ENCODE data around the gene DOLPP1. TPM values are rescaled to one million over a fixed set of nuclear protein-coding genes. Genes with fewer than 3 reads are reported as not detected.

The DOLPP1 gene
- polyA plus RNA-seq, 3 donors, result 5.4 to 6.6 (median 5.9) TPM

DNA sequence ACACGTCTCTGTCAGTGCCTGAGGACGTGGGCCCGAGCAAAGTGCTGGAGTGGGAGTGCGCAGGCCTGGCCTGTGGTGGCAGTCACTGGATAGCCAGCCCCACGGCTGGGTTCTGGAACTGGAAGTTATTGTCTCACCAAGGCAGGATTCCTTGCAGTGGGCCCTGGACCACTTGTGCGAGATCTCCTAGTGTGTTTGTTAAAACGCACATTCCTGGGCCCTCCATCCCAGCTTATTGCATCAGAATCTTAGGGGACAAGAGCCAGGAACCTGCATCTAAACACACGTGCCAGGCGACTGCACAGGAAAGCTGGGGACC is 57.2 kb downstream of the DOLPP1 start:
- intact Hi-C loops (cut with micrococcal nuclease), result loop anchor here (5.0 to 10.0 kb wide), 3 partner anchors 39 to 647 kb away; partner anchors contain the start of gene IER5L (in 1 of the 2)

DNA sequence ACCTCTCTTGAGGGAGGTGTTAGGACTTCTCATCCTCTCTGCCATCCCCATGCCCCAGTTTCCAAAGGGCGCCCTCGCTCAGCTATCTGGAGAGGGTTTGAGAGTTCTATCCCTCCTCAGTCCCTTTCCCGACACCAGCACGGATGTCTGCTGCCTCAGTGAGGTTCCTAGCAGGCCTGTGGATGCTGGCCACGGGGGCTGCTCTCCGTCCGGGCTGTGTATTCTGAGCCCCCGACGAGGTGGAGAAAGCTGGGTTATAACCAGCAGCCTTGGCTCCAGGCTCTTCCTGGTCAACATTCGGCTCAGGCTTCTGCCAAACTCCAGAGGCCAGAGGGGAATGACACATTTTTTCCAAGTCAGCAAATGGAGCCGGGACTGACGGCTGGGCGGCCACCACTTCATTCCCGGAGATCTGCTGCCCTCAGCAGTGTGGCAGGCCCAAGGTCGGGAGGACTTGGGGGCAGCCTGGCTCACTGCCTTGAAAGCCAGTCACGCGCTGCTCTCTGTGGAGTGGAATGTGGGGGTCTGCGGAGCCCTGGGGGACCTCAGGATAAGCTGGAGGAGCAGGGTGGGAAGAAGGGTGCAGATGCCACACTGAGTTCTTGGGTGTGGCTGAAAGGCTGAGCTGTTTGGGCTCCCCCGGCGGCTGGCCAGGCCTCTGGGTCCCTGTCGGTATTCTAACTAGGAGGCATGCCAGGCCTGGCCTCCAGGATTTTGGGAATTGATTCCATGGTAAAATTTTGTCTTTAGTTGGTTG is 57.7 kb downstream of the DOLPP1 start:
- Histone ChIP-seq H3K27ac (ENCODE audit: low read depth in 1 of 2, low read length in 2 of 2) (peak overlapping the region in 1 of 2 donors; percentile 99), H3K4me2 (replicated peaks; ENCODE audit: extremely low read depth, low read length, poor library complexity, severe bottlenecking) (peak overlapping the region; percentile 77), H3K9me3 (replicated peaks in 1 of 2; ENCODE audit: control insufficient read depth in 1 of 2, insufficient read depth in 1 of 2, low read length in 2 of 2) (no peaks in the 10 kb centered on the region), H3K4me3 (replicated peaks in 1 of 3; ENCODE audit: low read depth in 2 of 3, low read length in 3 of 3) (no peak overlapping the region), H2AFZ (ENCODE audit: insufficient read depth, low read depth, low read length, poor library complexity, severe bottlenecking) (peak overlapping the region; percentile 50), H3K27me3 (ENCODE audit: control insufficient read depth in 2 of 2, insufficient read depth in 2 of 2, low read length in 2 of 2) (no peaks in the 10 kb centered on the region), H3K79me2 (ENCODE audit: insufficient read depth, low read length) (peaks cover 17% of the 10 kb centered on the region), H4K20me1 (ENCODE audit: insufficient read depth, low read length) (peaks cover 6% of the 10 kb centered on the region), H3K9ac (ENCODE audit: insufficient read depth, low read length, poor library complexity, severe bottlenecking) (no peak overlapping the region), H3K4me1 (ENCODE audit: control insufficient read depth in 1 of 2, insufficient read depth in 2 of 2, low read length in 2 of 2) (peaks cover 37 to 47% of the 10 kb centered on the region in 2 donors), H3K36me3 (replicated peaks in 1 of 2; ENCODE audit: control insufficient read depth in 1 of 2, insufficient read depth in 2 of 2, low read length in 2 of 2) (peaks cover 51 to 62% of the 10 kb centered on the region in 2 donors)
- H3K27ac Mint-ChIP-seq, result peak overlapping the region; percentile 83 to 98 (median 97)
- no peak for DNase-seq
- peaks cover 48 to 72% of the 10 kb centered on the region in 2 donors for H3K36me3 Mint-ChIP-seq
- 84% methylated on average over 16 of the region's 21 CpGs for WGBS (ENCODE audit: insufficient coverage)
- TF ChIP-seq, protein P1, sequence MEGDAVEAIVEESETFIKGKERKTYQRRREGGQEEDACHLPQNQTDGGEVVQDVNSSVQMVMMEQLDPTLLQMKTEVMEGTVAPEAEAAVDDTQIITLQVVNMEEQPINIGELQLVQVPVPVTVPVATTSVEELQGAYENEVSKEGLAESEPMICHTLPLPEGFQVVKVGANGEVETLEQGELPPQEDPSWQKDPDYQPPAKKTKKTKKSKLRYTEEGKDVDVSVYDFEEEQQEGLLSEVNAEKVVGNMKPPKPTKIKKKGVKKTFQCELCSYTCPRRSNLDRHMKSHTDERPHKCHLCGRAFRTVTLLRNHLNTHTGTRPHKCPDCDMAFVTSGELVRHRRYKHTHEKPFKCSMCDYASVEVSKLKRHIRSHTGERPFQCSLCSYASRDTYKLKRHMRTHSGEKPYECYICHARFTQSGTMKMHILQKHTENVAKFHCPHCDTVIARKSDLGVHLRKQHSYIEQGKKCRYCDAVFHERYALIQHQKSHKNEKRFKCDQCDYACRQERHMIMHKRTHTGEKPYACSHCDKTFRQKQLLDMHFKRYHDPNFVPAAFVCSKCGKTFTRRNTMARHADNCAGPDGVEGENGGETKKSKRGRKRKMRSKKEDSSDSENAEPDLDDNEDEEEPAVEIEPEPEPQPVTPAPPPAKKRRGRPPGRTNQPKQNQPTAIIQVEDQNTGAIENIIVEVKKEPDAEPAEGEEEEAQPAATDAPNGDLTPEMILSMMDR (IDR thresholded peaks at IDR 0.05), result no peak
- H3K4me3 Mint-ChIP-seq, result peak overlapping the region in 1 of 2 donors; percentile 79
- intact Hi-C loops (cut with micrococcal nuclease), result loop anchor here (5.0 to 10.0 kb wide), 3 partner anchors 39 to 646 kb away; partner anchors contain the start of gene IER5L (in 1 of the 2)
- H3K27me3 Mint-ChIP-seq (ENCODE audit: low read depth in 3 of 3), result peaks cover 0 to 2% (median 0%) of the 10 kb centered on the region in 3 donors
- H3K9me3 Mint-ChIP-seq, result no peaks in the 10 kb centered on the region
- peaks cover 41% of the 10 kb centered on the region for H3K4me1 Mint-ChIP-seq

More for the DNA sequence above, 57.2 kb downstream of the DOLPP1 start:
- Histone ChIP-seq H3K36me3 (replicated peaks in 1 of 2; ENCODE audit: control insufficient read depth in 1 of 2, insufficient read depth in 2 of 2, low read length in 2 of 2) (peaks cover 51 to 62% of the 10 kb centered on the region in 2 donors), H4K20me1 (ENCODE audit: insufficient read depth, low read length) (peaks cover under 1% of the 10 kb centered on the region), H3K9ac (ENCODE audit: insufficient read depth, low read length, poor library complexity, severe bottlenecking) (no peak overlapping the region), H3K4me1 (ENCODE audit: control insufficient read depth in 1 of 2, insufficient read depth in 2 of 2, low read length in 2 of 2) (peaks cover 37 to 44% of the 10 kb centered on the region in 2 donors), H3K27ac (ENCODE audit: low read depth in 1 of 2, low read length in 2 of 2) (no peak overlapping the region), H3K27me3 (ENCODE audit: control insufficient read depth in 2 of 2, insufficient read depth in 2 of 2, low read length in 2 of 2) (no peaks in the 10 kb centered on the region), H3K4me2 (replicated peaks; ENCODE audit: extremely low read depth, low read length, poor library complexity, severe bottlenecking) (no peak overlapping the region), H3K79me2 (ENCODE audit: insufficient read depth, low read length) (peaks cover 17% of the 10 kb centered on the region), H3K4me3 (replicated peaks in 1 of 3; ENCODE audit: low read depth in 2 of 3, low read length in 3 of 3) (no peak overlapping the region), H3K9me3 (replicated peaks in 1 of 2; ENCODE audit: control insufficient read depth in 1 of 2, insufficient read depth in 1 of 2, low read length in 2 of 2) (no peaks in the 10 kb centered on the region), H2AFZ (ENCODE audit: insufficient read depth, low read depth, low read length, poor library complexity, severe bottlenecking) (no peak overlapping the region)
- DNase-seq, result no peak
- no peaks in the 10 kb centered on the region for H3K27me3 Mint-ChIP-seq (ENCODE audit: low read depth in 3 of 3)
- H3K4me1 Mint-ChIP-seq, result peaks cover 39% of the 10 kb centered on the region
- H3K4me3 Mint-ChIP-seq, result no peak overlapping the region
- TF ChIP-seq, protein P1 (IDR thresholded peaks at IDR 0.05), result no peak
- WGBS (ENCODE audit: insufficient coverage), result 95% methylated on average over 8 of the region's 9 CpGs
- H3K9me3 Mint-ChIP-seq, result no peaks in the 10 kb centered on the region
- H3K27ac Mint-ChIP-seq, result peak overlapping the region in 3 of 7 donors; percentile 16 to 60 (median 51)
- peaks cover 50 to 72% of the 10 kb centered on the region in 2 donors for H3K36me3 Mint-ChIP-seq
